A549 (cell line): ENCODE data around the gene TJP3. TPM values are rescaled to one million over a fixed set of nuclear protein-coding genes. Genes with fewer than 3 reads are reported as not detected.

Experiments
- ATAC-seq, 2 experiments: fragments of 200-7000 bp in 1 of 2; fragments of >200 bp in 1 of 2; cut with Nextera tagmentation in 1 of 2; cut with Tn5 transposase in 1 of 2; 3 replicates each; pipeline versions ENCODE4 v1.8.0 to v1.9.1; 2018 to 2020; ENCODE audit warnings: mild to moderate bottlenecking in 1 of 2, moderate library complexity in 1 of 2
- CTCF ChIA-PET: fragments of 300-600 bp; sonication (Branson Sonifier 250); formaldehyde crosslinking; extraction: SDS; loops from one replicate; lab custom pipeline; 2021; ENCODE audit warnings: antibody characterized with exemption, inconsistent platforms; lab: Yijun Ruan, JAX
- POLR2A ChIA-PET: fragments of 350-600 bp; formaldehyde crosslinking; extraction: SDS; loops from one replicate; lab custom pipeline; 2021; ENCODE audit warnings: antibody characterized with exemption, inconsistent platforms; lab: Yijun Ruan, JAX
- DNase-seq, 2 experiments: peaks; one replicate each; pipeline versions ENCODE4 v3.0.0 to v3.0.0-alpha.2; 2011 to 2016; ENCODE audit warnings: low read depth in 1 of 2, low spot score in 1 of 2
- FAIRE-seq: peaks from 2 replicates; lab custom pipeline; 2011; peaks lifted over from hg19 to GRCh38; lab: Jason Lieb, UNC
- H3K27ac ChIP-seq, 2 experiments: fragments of >200 bp; sonication (Bioruptor Twin); formaldehyde crosslinking; 3 replicates each; pipeline ENCODE4 v1.5.1; 2016 to 2017
- H3K4me1 ChIP-seq: fragments of >200 bp; sonication (Bioruptor Twin); formaldehyde crosslinking; 3 replicates; pipeline ENCODE4 v1.6.1; 2016
- H3K4me2 ChIP-seq: fragments of >200 bp; sonication (Bioruptor Twin); formaldehyde crosslinking; 3 replicates; pipeline ENCODE4 v1.6.1; 2016
- H3K4me3 ChIP-seq: fragments of >200 bp; sonication (Bioruptor Twin); formaldehyde crosslinking; 3 replicates; pipeline ENCODE4 v1.5.1; 2016
- H3K9me3 ChIP-seq: fragments of >200 bp; sonication (Bioruptor Twin); formaldehyde crosslinking; 3 replicates; pipeline ENCODE4 v1.6.1; 2016
- ATOH8 ChIP-seq: fragments of 250-450 bp; sonication (Bioruptor Pico); IDR thresholded peaks from 2 replicates; pipeline ENCODE4 v1.5.0; 2020; ENCODE audit warnings: low read depth, mild to moderate bottlenecking, moderate library complexity
- BCL3 ChIP-seq: fragments of >200 bp; sonication (Bioruptor Twin); formaldehyde crosslinking; IDR thresholded peaks from 3 replicates; pipeline ENCODE4 v1.6.1; 2016
- CBX2 ChIP-seq: fragments of 200-600 bp; sonication (generic); IDR thresholded peaks from 2 replicates; pipeline ENCODE4 v1.6.1; 2016; ENCODE audit warnings: low read depth, mild to moderate bottlenecking, borderline replicate concordance
- CEBPB ChIP-seq, 2 experiments: fragments of >200 bp in 1 of 2; sonication (Bioruptor Twin) in 1 of 2; formaldehyde crosslinking in 1 of 2; IDR thresholded peaks; 2 replicates each; pipeline ENCODE4 v1.6.1; 2012 to 2016
- E2F6 ChIP-seq: IDR thresholded peaks from 2 replicates; pipeline ENCODE4 v1.6.1; 2012; ENCODE audit warnings: low read depth, borderline replicate concordance
- EP300 ChIP-seq, 2 experiments: fragments of >200 bp; sonication (Bioruptor Twin); formaldehyde crosslinking; IDR thresholded peaks; 2 replicates in 1 of 2; 3 replicates in 1 of 2; pipeline ENCODE4 v1.6.1; 2016 to 2017
- FOXS1 ChIP-seq: fragments of 250-450 bp; sonication (Bioruptor Pico); IDR thresholded peaks from 2 replicates; pipeline ENCODE4 v1.5.0; 2020; ENCODE audit warnings: mild to moderate bottlenecking, moderate library complexity
- HES2 ChIP-seq: fragments of >200 bp; sonication (Bioruptor Twin); formaldehyde crosslinking; IDR thresholded peaks from 2 replicates; pipeline ENCODE4 v1.6.1; 2016
- HOXA7 ChIP-seq: fragments of 250-450 bp; sonication (Bioruptor Pico); IDR thresholded peaks from 2 replicates; pipeline ENCODE4 v1.5.0; 2020; ENCODE audit warnings: mild to moderate bottlenecking, moderate library complexity
- HOXB5 ChIP-seq: fragments of 250-450 bp; sonication (Bioruptor Pico); IDR thresholded peaks from 2 replicates; pipeline ENCODE4 v1.5.0; 2020; ENCODE audit warnings: mild to moderate bottlenecking, moderate library complexity
- JUN ChIP-seq, 2 experiments: fragments of >200 bp; sonication (Bioruptor Twin); formaldehyde crosslinking; IDR thresholded peaks; 2 replicates in 1 of 2; 3 replicates in 1 of 2; pipeline ENCODE4 v1.6.1; 2016 to 2017
- KDM1A ChIP-seq: fragments of 200-600 bp; sonication (generic); IDR thresholded peaks from 2 replicates; pipeline ENCODE4 v1.6.1; 2016; ENCODE audit warnings: low read depth, mild to moderate bottlenecking
- MYC ChIP-seq: IDR thresholded peaks from 2 replicates; pipeline ENCODE4 v1.6.1; 2012; ENCODE audit warnings: mild to moderate bottlenecking, inconsistent platforms, low read length, improper control_type of control experiment, borderline replicate concordance
- NFE2L2 ChIP-seq: fragments of 150-350 bp; conservative IDR thresholded peaks from 2 replicates; pipeline ENCODE4 v1.6.1; 2014; ENCODE audit warnings: low read length
- NR3C1 ChIP-seq: fragments of >200 bp; sonication (Bioruptor Twin); formaldehyde crosslinking; IDR thresholded peaks from 3 replicates; pipeline ENCODE4 v1.6.1; 2017
- RAD21 ChIP-seq, 2 experiments: fragments of >200 bp in 1 of 2; sonication (Bioruptor Twin) in 1 of 2; formaldehyde crosslinking in 1 of 2; IDR thresholded peaks in 1 of 2; conservative IDR thresholded peaks in 1 of 2; 2 replicates in 1 of 2; 3 replicates in 1 of 2; pipeline ENCODE4 v1.6.1; 2012 to 2018; ENCODE audit warnings: inconsistent platforms in 1 of 2
- RARB ChIP-seq: fragments of 250-450 bp; sonication (Bioruptor Pico); IDR thresholded peaks from 2 replicates; pipeline ENCODE4 v1.8.0; 2021; ENCODE audit warnings: mild to moderate bottlenecking, moderate library complexity
- REST ChIP-seq: fragments of 200-600 bp; sonication (generic); IDR thresholded peaks from 2 replicates; pipeline ENCODE4 v1.6.1; 2016; ENCODE audit warnings: antibody characterized with exemption, mild to moderate bottlenecking, moderate library complexity
- RNF2 ChIP-seq: fragments of 200-600 bp; sonication (generic); IDR thresholded peaks from 2 replicates; pipeline ENCODE4 v1.6.1; 2016; ENCODE audit warnings: low read depth, mild to moderate bottlenecking, antibody characterized with exemption, moderate library complexity, borderline replicate concordance
- SMC3 ChIP-seq: fragments of >200 bp; sonication (Bioruptor Twin); formaldehyde crosslinking; IDR thresholded peaks from 3 replicates; pipeline ENCODE4 v1.6.1; 2018; ENCODE audit warnings: inconsistent platforms
- TFCP2L1 ChIP-seq: fragments of 250-450 bp; sonication (Bioruptor Pico); IDR thresholded peaks from 2 replicates; pipeline ENCODE4 v1.5.0; 2021; ENCODE audit warnings: mild to moderate bottlenecking
- WGBS: methylation state at CpG from one replicate; pipeline ENCODE4 v1.1.6; 2017; ENCODE audit errors: missing lambda C conversion rate; 5-methylcytosine and 5-hydroxymethylcytosine counted together
- polyA plus RNA-seq, 4 experiments: library from polyadenylated mRNA; depleted of rRNA in 3 of 4; stranded (reverse); fragments of >200 nt; fragmentation: RNase III in 1 of 4; extraction: RNeasy Plus Mini Kit Qiagen cat#74134 plus additional on column Dnase treatment in 1 of 4; gene quantifications; 2 replicates in 3 of 4; 3 replicates in 1 of 4; pipeline ENCODE4 v1.2.3, GENCODE V29; 2011 to 2017

The TJP3 gene
- polyA plus RNA-seq, 2 of the 4 experiments (the other 2 are of a cell fraction): 1.5 to 2.3 TPM

- ChIA-PET CTCF (no interaction called here), POLR2A (no interaction called here)
- Histone ChIP-seq H3K4me3 (no peak overlapping the region), H3K4me2 (no peak overlapping the region), H3K4me1 (0 out of 3 replicates have a peak, but pooled peaks cover 4% of the 10 kb centered on the region), H3K27ac (no peak overlapping the region), H3K9me3 (peaks cover 4% of the 10 kb centered on the region; the same call in 1 of the 3 replicates)
- TF ChIP-seq ATOH8 (CRISPR knock-in tag) (no peak), HES2 (no peak), SMC3 (no peak), NFE2L2 (no peak), JUN (IDR thresholded peaks at IDR 0.05) (no peak), REST (no peak), KDM1A (no peak), CBX2 (no peak), RARB (CRISPR knock-in tag) (no peak), E2F6 (no peak), NR3C1 (no peak), MYC (no peak), HOXB5 (CRISPR knock-in tag) (no peak), TFCP2L1 (CRISPR knock-in tag) (no peak), HOXA7 (CRISPR knock-in tag) (no peak), RNF2 (no peak)
- no peak for FAIRE-seq
- no peak for DNase-seq
- 88% methylated on average over 11 of the region's 12 CpGs for WGBS
- no peak for ATAC-seq
Observed at GRCh38 chr19:3680939-3681338, 27.2 kb upstream of the TJP3 start.

GRCh38 chr19:3682286-3682685 is 25.9 kb upstream of the TJP3 start:
- H3K4me3 ChIP-seq: no peak overlapping the region
- ATAC-seq (no peak), DNase-seq (no peak), FAIRE-seq (no peak)
- no peak overlapping the region for H3K27ac ChIP-seq
- H3K4me2 ChIP-seq: no peak overlapping the region
- peaks cover 4% of the 10 kb centered on the region; the same call in 1 of the 3 replicates for H3K9me3 ChIP-seq
- WGBS: 88% methylated on average over 10 of the region's 10 CpGs
- no peak for TF ChIP-seq BCL3
- TF ChIP-seq CEBPB (IDR thresholded peaks at IDR 0.05): no peak
- TF ChIP-seq ATOH8 (CRISPR knock-in tag): no peak
- no peak for TF ChIP-seq FOXS1 (CRISPR knock-in tag)
- no peak for TF ChIP-seq EP300 (IDR thresholded peaks at IDR 0.05)
- TF ChIP-seq E2F6: no peak
- TF ChIP-seq RAD21 (conservative IDR thresholded peaks at IDR 0.05 in 1 of 2, IDR thresholded peaks at IDR 0.05 in 1 of 2): no peak
- TF ChIP-seq RNF2: no peak
- no peak for TF ChIP-seq MYC
- ChIA-PET POLR2A (no interaction called here), CTCF (interaction anchor here (0.9 kb wide), 1 partner anchor 16 kb away, joined by 3 read pairs; no protein-coding TSS in a partner anchor)
- 0 out of 3 replicates have a peak, but pooled peaks cover 4% of the 10 kb centered on the region for H3K4me1 ChIP-seq
